ENCODE data around the gene HIGD1A.

The HIGD1A gene

DNA sequence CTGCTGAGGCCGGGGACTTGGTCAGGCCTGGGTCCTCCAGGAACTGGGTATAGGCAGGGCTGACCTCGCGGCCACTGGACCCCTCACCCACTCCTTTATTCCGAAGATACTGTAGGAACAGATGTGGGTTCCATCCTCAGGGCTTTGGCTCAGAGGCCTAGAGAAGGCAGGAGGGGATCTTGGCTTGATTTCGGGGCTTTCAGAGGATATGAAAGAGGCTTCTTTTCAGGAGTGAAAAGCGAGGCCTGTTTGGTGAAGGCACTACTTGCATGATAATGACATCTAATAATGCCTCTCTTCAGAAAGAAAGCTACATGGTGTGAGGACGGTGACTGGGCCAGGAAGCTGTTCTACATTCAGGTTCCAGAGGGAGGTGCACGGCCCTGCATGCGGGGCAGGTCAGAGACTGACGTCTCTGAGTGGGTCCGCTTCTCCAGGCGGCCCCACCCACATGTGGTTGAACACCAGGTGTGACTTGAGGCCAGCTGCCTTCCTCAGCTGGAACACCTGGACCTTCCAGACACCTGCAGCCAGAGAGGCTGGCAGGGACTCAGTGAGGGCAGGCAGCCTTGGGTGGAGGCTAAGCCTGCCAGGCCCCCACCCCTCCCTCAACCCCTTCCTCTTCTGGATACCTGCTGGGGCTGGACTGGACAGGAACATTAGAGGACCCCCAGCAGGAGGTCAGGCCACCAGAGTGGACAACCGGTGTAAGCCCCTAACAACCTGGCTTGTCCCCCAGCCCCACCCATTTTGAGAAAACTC is 70.6 kb downstream of the HIGD1A start:
- DNase-seq = no peak

All from NK-92 treated with Interleukin-12 subunit alpha and Interleukin-12 subunit beta, amount 100 ng/mL, for 24 hours (cell line).